HCT116 (cell line): ENCODE results near the gene ZNF783. TPM values are rescaled to one million over a fixed set of nuclear protein-coding genes. Genes with fewer than 3 reads are reported as not detected.

ENCODE experiments used
- ATAC-seq: fragments of 200-7000 bp; cut with Tn5 transposase; 2 replicates; pipeline ENCODE4 v1.9.1; 2020; ENCODE audit warnings: mild to moderate bottlenecking, moderate library complexity
- BruUV-seq: library from RNA; stranded (reverse); fragments of 400-500 nt; replicated peaks from 2 replicates; lab custom pipeline; 2021; lab: Mats Ljungman, UMichigan
- CTCF ChIA-PET: fragments of 300-600 bp; sonication (Branson Sonifier 250); formaldehyde crosslinking; loops from one replicate; lab custom pipeline; 2021; ENCODE audit warnings: antibody characterized with exemption; lab: Charles Lee
- POLR2A ChIA-PET: fragments of 300-600, 350-600 bp; sonication (Branson Sonifier 250); formaldehyde crosslinking; loops from one replicate; lab custom pipeline; 2021; ENCODE audit warnings: antibody characterized with exemption; lab: Charles Lee
- RAD21 ChIA-PET, 2 experiments: fragments of 300-600 bp; sonication (Branson Sonifier 250); formaldehyde crosslinking; loops; one replicate each; lab custom pipeline; 2023; ENCODE audit warnings: low total read pairs in 2 of 2; ENCODE audit not compliant: uncharacterized antibody in 2 of 2, unreplicated experiment in 2 of 2, low non-redundant PET in 1 of 2; lab: Charles Lee
- DNase-seq: peaks from one replicate; pipeline ENCODE4 v3.0.0-alpha.2; 2010; ENCODE audit warnings: low read depth, low spot score
- H2AFZ ChIP-seq: fragments of 200-600 bp; shearing (Covaris generic), sonication (generic); 2 replicates; pipeline ENCODE4 v1.6.1; 2017; ENCODE audit warnings: low read depth, mixed run types, mixed read lengths, antibody characterized with exemption, low read length; ENCODE audit not compliant: poor library complexity, severe bottlenecking
- H3K27ac ChIP-seq: 2 replicates; pipeline ENCODE4 v1.5.1; 2012; ENCODE audit warnings: low read depth, low read length
- H3K27me3 ChIP-seq: fragments of 200-600 bp; sonication (generic); 2 replicates; pipeline ENCODE4 v1.6.1; 2016; ENCODE audit warnings: mixed run types, low read length, mixed read lengths; ENCODE audit not compliant: insufficient read depth
- H3K36me3 ChIP-seq, 2 experiments: fragments of 200-500 bp in 1 of 2; fragments of 200-600 bp in 1 of 2; sonication (Bioruptor generic) in 1 of 2; sonication (generic) in 1 of 2; 2 replicates each; pipeline versions ENCODE4 v1.5.1 to v1.6.1; 2014 to 2016; ENCODE audit warnings: low read length in 2 of 2, inconsistent platforms in 1 of 2, mixed read lengths in 1 of 2, mixed run types in 1 of 2; ENCODE audit not compliant: insufficient read depth in 2 of 2, control insufficient read depth in 1 of 2
- H3K4me1 ChIP-seq, 2 experiments: fragments of 200-600 bp in 1 of 2; sonication (generic) in 1 of 2; 2 replicates each; pipeline versions ENCODE4 v1.5.1 to v1.6.1; 2012 to 2017; ENCODE audit warnings: low read length in 2 of 2, inconsistent platforms in 1 of 2, mild to moderate bottlenecking in 1 of 2, mixed read lengths in 1 of 2, mixed run types in 1 of 2, moderate library complexity in 1 of 2; ENCODE audit not compliant: insufficient read depth in 2 of 2, control insufficient read depth in 1 of 2
- H3K4me2 ChIP-seq: fragments of 200-600 bp; sonication (generic); 2 replicates; pipeline ENCODE4 v1.6.1; 2017; ENCODE audit warnings: mixed run types, low read length, mixed read lengths
- H3K4me3 ChIP-seq, 2 experiments: fragments of 200-600 bp in 1 of 2; sonication (generic) in 1 of 2; replicated peaks in 1 of 2; 2 replicates each; pipeline ENCODE4 v1.5.1; 2011 to 2016; ENCODE audit warnings: low read length in 2 of 2, control low read depth in 1 of 2, low read depth in 1 of 2, mild to moderate bottlenecking in 1 of 2, mixed read lengths in 1 of 2, mixed run types in 1 of 2
- H3K79me2 ChIP-seq: fragments of 200-600 bp; sonication (generic); 2 replicates; pipeline ENCODE4 v1.6.1; 2017; ENCODE audit warnings: mild to moderate bottlenecking, mixed run types, low read length, moderate library complexity, mixed read lengths; ENCODE audit not compliant: insufficient read depth
- H3K9ac ChIP-seq: fragments of 200-600 bp; sonication (generic); 2 replicates; pipeline ENCODE4 v1.6.1; 2016; ENCODE audit warnings: low read length, mixed read lengths
- H3K9me2 ChIP-seq: fragments of 200-600 bp; sonication (generic), shearing (Covaris generic); 2 replicates; pipeline ENCODE4 v1.6.1; 2017; ENCODE audit warnings: mixed run types, mild to moderate bottlenecking, moderate library complexity; ENCODE audit not compliant: insufficient read depth
- H3K9me3 ChIP-seq, 2 experiments: fragments of 200-500 bp in 1 of 2; fragments of 200-600 bp in 1 of 2; sonication (Bioruptor generic) in 1 of 2; sonication (generic) in 1 of 2; 2 replicates each; pipeline ENCODE4 v1.6.1; 2014 to 2017; ENCODE audit warnings: low read length in 2 of 2, mixed read lengths in 2 of 2, inconsistent platforms in 1 of 2, low read depth in 1 of 2, mild to moderate bottlenecking in 1 of 2, mixed run types in 1 of 2, moderate library complexity in 1 of 2; ENCODE audit not compliant: control insufficient read depth in 1 of 2, insufficient read depth in 1 of 2
- H4K20me1 ChIP-seq: fragments of 200-600 bp; sonication (generic), shearing (Covaris generic); 2 replicates; pipeline ENCODE4 v1.6.1; 2017; ENCODE audit warnings: mixed run types, mild to moderate bottlenecking, moderate library complexity; ENCODE audit not compliant: insufficient read depth
- CEBPB ChIP-seq: IDR thresholded peaks from 2 replicates; pipeline ENCODE4 v1.6.1; 2012; ENCODE audit warnings: low read depth
- ELF1 ChIP-seq: IDR thresholded peaks from 2 replicates; pipeline ENCODE4 v1.6.1; 2012; ENCODE audit warnings: low read depth, borderline replicate concordance
- EZH2 ChIP-seq: fragments of 200-600 bp; sonication (generic); IDR thresholded peaks from 2 replicates; pipeline ENCODE4 v1.6.1; 2017; ENCODE audit warnings: antibody characterized with exemption, mixed run types
- FOSL1 ChIP-seq: IDR thresholded peaks from 2 replicates; pipeline ENCODE4 v1.6.1; 2012; ENCODE audit warnings: low read depth
- JUND ChIP-seq: IDR thresholded peaks from 2 replicates; pipeline ENCODE4 v1.6.1; 2012
- POLR2A ChIP-seq: IDR thresholded peaks from 2 replicates; pipeline ENCODE4 v1.7.0; 2011; ENCODE audit warnings: borderline replicate concordance; ENCODE audit not compliant: insufficient read depth, insufficient read length; ENCODE audit errors: extremely low read depth
- SIN3A ChIP-seq: IDR thresholded peaks from 2 replicates; pipeline ENCODE4 v1.6.1; 2012; ENCODE audit warnings: low read depth
- SP1 ChIP-seq: IDR thresholded peaks from 2 replicates; pipeline ENCODE4 v1.6.1; 2012; ENCODE audit warnings: low read depth
- ZNF274 ChIP-seq: fragments of 200-500 bp; sonication (Bioruptor generic); IDR thresholded peaks from 2 replicates; pipeline ENCODE4 v1.6.1; 2014; ENCODE audit warnings: mild to moderate bottlenecking, low read depth, low read length, inconsistent platforms
- intact Hi-C: fragments of 100-400 bp; cut with micrococcal nuclease; formaldehyde crosslinking; loops from 2 replicates; pipeline ENCODE4 v1.10.0; 2022
- total RNA-seq: library from RNA; stranded (reverse); gene quantifications from one replicate; pipeline ENCODE4 v1.2.1, GENCODE V29; 2021; ENCODE audit not compliant: unreplicated experiment
- TF ChIP-seq, protein P1 (sequence below), 3 experiments: fragments of 200-600 bp in 1 of 3; sonication (generic) in 1 of 3; IDR thresholded peaks in 2 of 3; conservative IDR thresholded peaks in 1 of 3; 2 replicates each; pipeline ENCODE4 v1.5.1; 2012 to 2017; ENCODE audit warnings: low read depth in 2 of 3, low read length in 2 of 3, antibody characterized with exemption in 1 of 3, borderline replicate concordance in 1 of 3, control low read depth in 1 of 3, mild to moderate bottlenecking in 1 of 3, mixed read lengths in 1 of 3, mixed run types in 1 of 3, moderate library complexity in 1 of 3; ENCODE audit not compliant: insufficient read depth in 1 of 3
- TF ChIP-seq, protein P2 (sequence below): IDR thresholded peaks from 2 replicates; pipeline ENCODE4 v1.6.1; 2012; ENCODE audit warnings: low read depth
- TF ChIP-seq, protein P3 (sequence below): IDR thresholded peaks from 2 replicates; pipeline ENCODE4 v1.6.1; 2011; ENCODE audit warnings: mild to moderate bottlenecking, low read length, moderate library complexity; ENCODE audit not compliant: insufficient replicate concordance; ENCODE audit errors: extremely low read depth

ZNF783 gene
- total RNA-seq, 1 experiment from 2014 or later = 12.5 TPM

DNA sequence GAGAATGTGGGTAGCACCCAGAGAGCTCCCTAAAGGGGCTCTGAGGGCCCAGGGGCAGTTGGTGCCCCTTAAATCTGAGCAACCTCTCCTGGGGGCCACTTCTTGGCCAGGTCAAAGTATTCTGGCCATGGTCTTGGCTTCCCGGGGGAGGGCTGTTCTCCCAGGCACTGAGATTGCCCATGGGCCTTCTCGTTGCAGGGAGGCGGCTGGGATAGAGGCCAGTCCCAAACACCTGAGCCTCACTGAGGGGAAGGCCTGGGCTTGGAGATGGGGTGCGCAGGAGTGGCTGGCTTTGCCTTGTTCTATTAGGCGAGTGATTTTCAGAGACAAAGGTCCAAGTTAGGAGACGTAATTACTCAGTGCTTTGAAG is 33.5 kb downstream of the ZNF783 start:
- POLR2A ChIA-PET = no interaction called here
- Histone ChIP-seq H3K4me1 (no peaks in the 10 kb centered on the region), H3K9ac (no peak overlapping the region), H3K36me3 (no peaks in the 10 kb centered on the region), H3K9me3 (no peaks in the 10 kb centered on the region), H3K4me3 (no peak overlapping the region), H3K27me3 (no peaks in the 10 kb centered on the region), H4K20me1 (no peaks in the 10 kb centered on the region), H2AFZ (no peak overlapping the region), H3K4me2 (no peak overlapping the region), H3K9me2 (no peaks in the 10 kb centered on the region), H3K27ac (no peak overlapping the region), H3K79me2 (no peaks in the 10 kb centered on the region)
- DNase-seq (no peak), ATAC-seq (no peak)
- CTCF ChIA-PET = no interaction called here
- intact Hi-C loops = no loop called here
- RAD21 ChIA-PET = no interaction called here
- no TSS peak for BruUV-seq
- no peak for TF ChIP-seq SP1
- TF ChIP-seq, protein P1, sequence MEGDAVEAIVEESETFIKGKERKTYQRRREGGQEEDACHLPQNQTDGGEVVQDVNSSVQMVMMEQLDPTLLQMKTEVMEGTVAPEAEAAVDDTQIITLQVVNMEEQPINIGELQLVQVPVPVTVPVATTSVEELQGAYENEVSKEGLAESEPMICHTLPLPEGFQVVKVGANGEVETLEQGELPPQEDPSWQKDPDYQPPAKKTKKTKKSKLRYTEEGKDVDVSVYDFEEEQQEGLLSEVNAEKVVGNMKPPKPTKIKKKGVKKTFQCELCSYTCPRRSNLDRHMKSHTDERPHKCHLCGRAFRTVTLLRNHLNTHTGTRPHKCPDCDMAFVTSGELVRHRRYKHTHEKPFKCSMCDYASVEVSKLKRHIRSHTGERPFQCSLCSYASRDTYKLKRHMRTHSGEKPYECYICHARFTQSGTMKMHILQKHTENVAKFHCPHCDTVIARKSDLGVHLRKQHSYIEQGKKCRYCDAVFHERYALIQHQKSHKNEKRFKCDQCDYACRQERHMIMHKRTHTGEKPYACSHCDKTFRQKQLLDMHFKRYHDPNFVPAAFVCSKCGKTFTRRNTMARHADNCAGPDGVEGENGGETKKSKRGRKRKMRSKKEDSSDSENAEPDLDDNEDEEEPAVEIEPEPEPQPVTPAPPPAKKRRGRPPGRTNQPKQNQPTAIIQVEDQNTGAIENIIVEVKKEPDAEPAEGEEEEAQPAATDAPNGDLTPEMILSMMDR (IDR thresholded peaks at IDR 0.05 in 2 of 3, conservative IDR thresholded peaks at IDR 0.05 in 1 of 3; ENCODE audit: borderline replicate concordance in 1 of 3, insufficient read depth in 1 of 3, low read depth in 2 of 3, low read length in 2 of 3) = no peak
- TF ChIP-seq POLR2A = no peak
- no peak for TF ChIP-seq EZH2
- TF ChIP-seq CEBPB = no peak
- TF ChIP-seq FOSL1 = no peak
- TF ChIP-seq, protein P2, sequence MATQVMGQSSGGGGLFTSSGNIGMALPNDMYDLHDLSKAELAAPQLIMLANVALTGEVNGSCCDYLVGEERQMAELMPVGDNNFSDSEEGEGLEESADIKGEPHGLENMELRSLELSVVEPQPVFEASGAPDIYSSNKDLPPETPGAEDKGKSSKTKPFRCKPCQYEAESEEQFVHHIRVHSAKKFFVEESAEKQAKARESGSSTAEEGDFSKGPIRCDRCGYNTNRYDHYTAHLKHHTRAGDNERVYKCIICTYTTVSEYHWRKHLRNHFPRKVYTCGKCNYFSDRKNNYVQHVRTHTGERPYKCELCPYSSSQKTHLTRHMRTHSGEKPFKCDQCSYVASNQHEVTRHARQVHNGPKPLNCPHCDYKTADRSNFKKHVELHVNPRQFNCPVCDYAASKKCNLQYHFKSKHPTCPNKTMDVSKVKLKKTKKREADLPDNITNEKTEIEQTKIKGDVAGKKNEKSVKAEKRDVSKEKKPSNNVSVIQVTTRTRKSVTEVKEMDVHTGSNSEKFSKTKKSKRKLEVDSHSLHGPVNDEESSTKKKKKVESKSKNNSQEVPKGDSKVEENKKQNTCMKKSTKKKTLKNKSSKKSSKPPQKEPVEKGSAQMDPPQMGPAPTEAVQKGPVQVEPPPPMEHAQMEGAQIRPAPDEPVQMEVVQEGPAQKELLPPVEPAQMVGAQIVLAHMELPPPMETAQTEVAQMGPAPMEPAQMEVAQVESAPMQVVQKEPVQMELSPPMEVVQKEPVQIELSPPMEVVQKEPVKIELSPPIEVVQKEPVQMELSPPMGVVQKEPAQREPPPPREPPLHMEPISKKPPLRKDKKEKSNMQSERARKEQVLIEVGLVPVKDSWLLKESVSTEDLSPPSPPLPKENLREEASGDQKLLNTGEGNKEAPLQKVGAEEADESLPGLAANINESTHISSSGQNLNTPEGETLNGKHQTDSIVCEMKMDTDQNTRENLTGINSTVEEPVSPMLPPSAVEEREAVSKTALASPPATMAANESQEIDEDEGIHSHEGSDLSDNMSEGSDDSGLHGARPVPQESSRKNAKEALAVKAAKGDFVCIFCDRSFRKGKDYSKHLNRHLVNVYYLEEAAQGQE = no peak
- TF ChIP-seq JUND = no peak
- TF ChIP-seq ELF1 = no peak
- TF ChIP-seq, protein P3, sequence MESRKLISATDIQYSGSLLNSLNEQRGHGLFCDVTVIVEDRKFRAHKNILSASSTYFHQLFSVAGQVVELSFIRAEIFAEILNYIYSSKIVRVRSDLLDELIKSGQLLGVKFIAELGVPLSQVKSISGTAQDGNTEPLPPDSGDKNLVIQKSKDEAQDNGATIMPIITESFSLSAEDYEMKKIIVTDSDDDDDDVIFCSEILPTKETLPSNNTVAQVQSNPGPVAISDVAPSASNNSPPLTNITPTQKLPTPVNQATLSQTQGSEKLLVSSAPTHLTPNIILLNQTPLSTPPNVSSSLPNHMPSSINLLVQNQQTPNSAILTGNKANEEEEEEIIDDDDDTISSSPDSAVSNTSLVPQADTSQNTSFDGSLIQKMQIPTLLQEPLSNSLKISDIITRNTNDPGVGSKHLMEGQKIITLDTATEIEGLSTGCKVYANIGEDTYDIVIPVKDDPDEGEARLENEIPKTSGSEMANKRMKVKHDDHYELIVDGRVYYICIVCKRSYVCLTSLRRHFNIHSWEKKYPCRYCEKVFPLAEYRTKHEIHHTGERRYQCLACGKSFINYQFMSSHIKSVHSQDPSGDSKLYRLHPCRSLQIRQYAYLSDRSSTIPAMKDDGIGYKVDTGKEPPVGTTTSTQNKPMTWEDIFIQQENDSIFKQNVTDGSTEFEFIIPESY = no peak
- no peak for TF ChIP-seq ZNF274
- no peak for TF ChIP-seq SIN3A
